IMR-90 (cell line): ENCODE data around the gene SLC25A22. TPM values are rescaled to one million over a fixed set of nuclear protein-coding genes. Genes with fewer than 3 reads are reported as not detected.

ENCODE experiments used
- ATAC-seq: fragments of 200-7000 bp; cut with Tn5 transposase; 2 replicates; pipeline ENCODE4 v1.9.1; 2020; ENCODE audit warnings: low read depth, mild to moderate bottlenecking, moderate library complexity
- BruUV-seq: library from RNA; stranded (reverse); fragments of 400-500 nt; replicated peaks from 2 replicates; lab custom pipeline; 2021; lab: Mats Ljungman, UMichigan
- CTCF ChIA-PET: fragments of 300-600 bp; formaldehyde crosslinking; extraction: SDS; loops from one replicate; lab custom pipeline; 2021; ENCODE audit warnings: antibody characterized with exemption; lab: Yijun Ruan, JAX
- POLR2A ChIA-PET: fragments of 300-600 bp; sonication (Branson Sonifier 250); formaldehyde crosslinking; loops from one replicate; lab custom pipeline; 2022; ENCODE audit warnings: antibody characterized with exemption; ENCODE audit not compliant: unreplicated experiment; lab: Charles Lee
- DNase-seq: peaks from one replicate; pipeline ENCODE4 v3.0.0; 2013
- H2AFZ ChIP-seq: replicated peaks from 2 replicates; pipeline ENCODE3; 2013; ENCODE audit warnings: low read length, mild to moderate bottlenecking; ENCODE audit not compliant: poor library complexity
- H2AK5ac ChIP-seq: 2 replicates; pipeline ENCODE4 v1.6.1; 2013; ENCODE audit warnings: low read depth, low read length, inconsistent platforms
- H2AK9ac ChIP-seq: replicated peaks from 2 replicates; pipeline ENCODE3; 2013; ENCODE audit warnings: mild to moderate bottlenecking, low read depth, low read length, moderate library complexity; ENCODE audit not compliant: poor library complexity
- H2BK120ac ChIP-seq: 2 replicates; pipeline ENCODE4 v1.6.1; 2013; ENCODE audit warnings: low read depth, low read length, inconsistent platforms
- H2BK15ac ChIP-seq: 3 replicates; pipeline ENCODE4 v1.6.1; 2013; ENCODE audit warnings: low read depth, low read length, inconsistent platforms
- H2BK20ac ChIP-seq: 2 replicates; pipeline ENCODE4 v1.6.1; 2013; ENCODE audit warnings: low read depth, mild to moderate bottlenecking, inconsistent platforms, low read length, moderate library complexity
- H2BK5ac ChIP-seq: 2 replicates; pipeline ENCODE4 v1.6.1; 2013; ENCODE audit warnings: mild to moderate bottlenecking, low read depth, low read length, inconsistent platforms; ENCODE audit not compliant: poor library complexity, severe bottlenecking
- H3K14ac ChIP-seq: replicated peaks from 2 replicates; pipeline ENCODE4 v1.6.1; 2013; ENCODE audit warnings: low read depth, low read length, inconsistent platforms
- H3K18ac ChIP-seq: 2 replicates; pipeline ENCODE4 v1.6.1; 2013; ENCODE audit warnings: low read depth, low read length, control low read depth
- H3K23ac ChIP-seq: 2 replicates; pipeline ENCODE4 v1.6.1; 2013; ENCODE audit warnings: low read depth, low read length, inconsistent platforms
- H3K27ac ChIP-seq: 2 replicates; pipeline ENCODE4 v1.5.1; 2013; ENCODE audit warnings: mild to moderate bottlenecking, control low read depth, low read length; ENCODE audit not compliant: insufficient read depth
- H3K27me3 ChIP-seq: 2 replicates; pipeline ENCODE4 v1.6.1; 2013; ENCODE audit warnings: low read length; ENCODE audit not compliant: control insufficient read depth, insufficient read depth
- H3K36me3 ChIP-seq: 2 replicates; pipeline ENCODE4 v1.6.1; 2013; ENCODE audit warnings: low read length, mixed read lengths; ENCODE audit not compliant: control insufficient read depth, insufficient read depth
- H3K4ac ChIP-seq: 2 replicates; pipeline ENCODE4 v1.6.1; 2013; ENCODE audit warnings: low read depth, low read length, inconsistent platforms
- H3K4me1 ChIP-seq: 2 replicates; pipeline ENCODE4 v1.6.1; 2013; ENCODE audit warnings: low read length, mixed read lengths; ENCODE audit not compliant: control insufficient read depth, insufficient read depth
- H3K4me2 ChIP-seq: 2 replicates; pipeline ENCODE4 v1.6.1; 2013; ENCODE audit warnings: low read depth, mild to moderate bottlenecking, control low read depth, low read length, moderate library complexity
- H3K4me3 ChIP-seq: 2 replicates; pipeline ENCODE4 v1.5.1; 2013; ENCODE audit warnings: low read depth, mild to moderate bottlenecking, control low read depth, low read length, moderate library complexity; ENCODE audit not compliant: insufficient read depth
- H3K56ac ChIP-seq: 2 replicates; pipeline ENCODE4 v1.6.1; 2013; ENCODE audit warnings: low read length, inconsistent platforms; ENCODE audit not compliant: insufficient read depth; ENCODE audit errors: extremely low read depth
- H3K79me1 ChIP-seq, 2 experiments: 2 replicates each; pipeline ENCODE4 v1.6.1; 2013; ENCODE audit warnings: low read length in 2 of 2, inconsistent platforms in 1 of 2, low read depth in 1 of 2
- H3K9ac ChIP-seq: 2 replicates; pipeline ENCODE4 v1.6.1; 2013; ENCODE audit warnings: low read depth, low read length, control low read depth
- H3K9me1 ChIP-seq: 2 replicates; pipeline ENCODE4 v1.6.1; 2013; ENCODE audit warnings: low read length, inconsistent platforms; ENCODE audit not compliant: insufficient read depth
- H3K9me3 ChIP-seq: 2 replicates; pipeline ENCODE4 v1.6.1; 2013; ENCODE audit warnings: low read length; ENCODE audit not compliant: control insufficient read depth, insufficient read depth
- H4K20me1 ChIP-seq: 2 replicates; pipeline ENCODE4 v1.6.1; 2013; ENCODE audit warnings: low read length, inconsistent platforms; ENCODE audit not compliant: insufficient read depth
- H4K5ac ChIP-seq: 2 replicates; pipeline ENCODE4 v1.6.1; 2013; ENCODE audit warnings: mild to moderate bottlenecking, low read depth, low read length, control low read depth
- H4K8ac ChIP-seq, 2 experiments: 2 replicates each; pipeline ENCODE4 v1.6.1; 2013; ENCODE audit warnings: low read depth in 2 of 2, low read length in 2 of 2, control low read depth in 1 of 2, inconsistent platforms in 1 of 2
- H4K91ac ChIP-seq: 2 replicates; pipeline ENCODE4 v1.6.1; 2013; ENCODE audit warnings: low read depth, low read length, inconsistent platforms; ENCODE audit not compliant: insufficient read depth
- BHLHE40 ChIP-seq: fragments of 150-350 bp; IDR thresholded peaks from 2 replicates; pipeline ENCODE4 v1.6.1; 2016; ENCODE audit warnings: mild to moderate bottlenecking, low read depth, low read length
- CEBPB ChIP-seq: IDR thresholded peaks from 2 replicates; pipeline ENCODE4 v1.6.1; 2012; ENCODE audit warnings: low read depth, low read length, improper control_type of control experiment
- CHD1 ChIP-seq: IDR thresholded peaks from 2 replicates; pipeline ENCODE4 v1.6.1; 2012; ENCODE audit warnings: low read depth, low read length, improper control_type of control experiment
- FOS ChIP-seq: fragments of 150-350 bp; IDR thresholded peaks from 2 replicates; pipeline ENCODE4 v1.6.1; 2016; ENCODE audit warnings: low read depth, low read length
- MAFK ChIP-seq: IDR thresholded peaks from 2 replicates; pipeline ENCODE4 v1.6.1; 2012; ENCODE audit warnings: low read depth, low read length, improper control_type of control experiment
- MAZ ChIP-seq: IDR thresholded peaks from 2 replicates; pipeline ENCODE4 v1.6.1; 2012; ENCODE audit warnings: low read depth, mild to moderate bottlenecking, low read length, improper control_type of control experiment, moderate library complexity, borderline replicate concordance
- MXI1 ChIP-seq: IDR thresholded peaks from 2 replicates; pipeline ENCODE4 v1.6.1; 2012; ENCODE audit warnings: low read depth, mild to moderate bottlenecking, low read length, moderate library complexity, borderline replicate concordance
- NFE2L2 ChIP-seq: fragments of 150-350 bp; IDR thresholded peaks from 2 replicates; pipeline ENCODE4 v1.6.1; 2016; ENCODE audit warnings: low read depth, mild to moderate bottlenecking, low read length
- POLR2A ChIP-seq: IDR thresholded peaks from 2 replicates; pipeline ENCODE4 v1.6.1; 2012; ENCODE audit warnings: mild to moderate bottlenecking, low read depth, low read length
- RAD21 ChIP-seq: IDR thresholded peaks from 2 replicates; pipeline ENCODE4 v1.6.1; 2012; ENCODE audit warnings: low read length, improper control_type of control experiment
- RCOR1 ChIP-seq: IDR thresholded peaks from 2 replicates; pipeline ENCODE4 v1.6.1; 2012; ENCODE audit warnings: mild to moderate bottlenecking, low read length, improper control_type of control experiment; ENCODE audit not compliant: insufficient replicate concordance
- RFX5 ChIP-seq: IDR thresholded peaks from 2 replicates; pipeline ENCODE4 v1.8.0; 2012; ENCODE audit warnings: low read depth, mild to moderate bottlenecking, low read length, moderate library complexity
- SMC3 ChIP-seq: fragments of 150-350 bp; IDR thresholded peaks from 2 replicates; pipeline ENCODE4 v1.6.1; 2016; ENCODE audit warnings: low read depth, mild to moderate bottlenecking, antibody characterized with exemption, low read length, moderate library complexity
- USF2 ChIP-seq: fragments of 150-350 bp; IDR thresholded peaks from 2 replicates; pipeline ENCODE4 v1.6.1; 2017; ENCODE audit warnings: mild to moderate bottlenecking, antibody characterized with exemption, low read length, low read depth
- WGBS, 2 experiments: methylation state at CpG; one replicate each; pipeline versions ENCODE4 v1.1.5 to v1.1.7; 2013; ENCODE audit warnings: missing lambda C conversion rate in 2 of 2; ENCODE audit not compliant: insufficient read length in 1 of 2; ENCODE audit errors: extremely low coverage in 2 of 2; 5-methylcytosine and 5-hydroxymethylcytosine counted together
- dilution Hi-C: fragments of 300-500 bp; cut with HindIII; formaldehyde crosslinking; loops from one replicate; pipeline ENCODE4 v1.14.3; 2018; ENCODE audit warnings: low sequenced_read_pairs; ENCODE audit not compliant: unreplicated experiment
- in situ Hi-C: fragments of 300-500 bp; cut with MboI; formaldehyde crosslinking; loops from 3 replicates; pipeline ENCODE4 v1.14.3; 2019; ENCODE audit warnings: low sequenced_read_pairs, inconsistent platforms, mixed read lengths
- intact Hi-C: fragments of 100-400 bp; cut with micrococcal nuclease; formaldehyde crosslinking; loops from 2 replicates; pipeline ENCODE4 v1.10.0; 2022
- polyA plus RNA-seq, 3 experiments: library from polyadenylated mRNA; depleted of rRNA; stranded (reverse); fragments of >200 nt; gene quantifications; 2 replicates each; pipeline ENCODE4 v1.2.3, GENCODE V29; 2012; ENCODE audit warnings: low replicate concordance in 1 of 3
- total RNA-seq: library from RNA; depleted of rRNA; stranded (reverse); fragments of >200 nt; gene quantifications from 2 replicates; pipeline ENCODE4 v1.2.3, GENCODE V29; 2012
- TF ChIP-seq, protein P1 (sequence below): conservative IDR thresholded peaks from 2 replicates; pipeline ENCODE4 v1.5.1; 2012; ENCODE audit warnings: mild to moderate bottlenecking, low read depth, low read length, improper control_type of control experiment
- TF ChIP-seq, protein P2 (sequence below): fragments of 150-350 bp; IDR thresholded peaks from 2 replicates; pipeline ENCODE4 v1.6.1; 2016; ENCODE audit warnings: low read depth, mild to moderate bottlenecking, low read length, moderate library complexity, borderline replicate concordance

SLC25A22 gene
- total and polyA plus RNA-seq, 2 of the 4 experiments (the other 2 are of a cell fraction) = 8.2 to 41.3 TPM

GRCh38 chr11:761526-762108, 36.5 kb downstream of the SLC25A22 start:
- H3K18ac ChIP-seq = no peak overlapping the region
- ATAC-seq (no peak), DNase-seq (no peak)
- no peak overlapping the region for H3K4me3 ChIP-seq
- H3K27ac ChIP-seq = no peak overlapping the region
- H3K9me1 ChIP-seq = peaks cover 3% of the 10 kb centered on the region; the same call in 1 of the 2 replicates
- H2AK9ac ChIP-seq = peak overlapping the region; percentile 33
- no peak overlapping the region for H4K91ac ChIP-seq
- H2BK15ac ChIP-seq = no peak overlapping the region
- BruUV-seq = no TSS peak
- no peak overlapping the region for H4K5ac ChIP-seq
- no peak overlapping the region for H2AK5ac ChIP-seq
- CTCF ChIA-PET = no interaction called here
- 89% methylated on average over 3 of the region's 8 CpGs; no CpG with 5 or more reads in 1 of the 2 experiments for WGBS, 2 experiments
- no peak overlapping the region for H2BK20ac ChIP-seq
- no peaks in the 10 kb centered on the region for H3K27me3 ChIP-seq
- no peaks in the 10 kb centered on the region for H3K9me3 ChIP-seq
- no peak overlapping the region for H3K4me2 ChIP-seq
- intact Hi-C loops (no loop called here), dilution Hi-C loops (no loop called here), in situ Hi-C loops (no loop called here)
- H3K36me3 ChIP-seq = peaks cover 70% of the 10 kb centered on the region
- POLR2A ChIA-PET = no interaction called here
- TF ChIP-seq POLR2A (no peak), CHD1 (no peak), FOS (no peak), MAZ (no peak), MXI1 (no peak), RAD21 (no peak), RCOR1 (no peak), MAFK (no peak), BHLHE40 (no peak), RFX5 (no peak), CEBPB (no peak), SMC3 (no peak), NFE2L2 (no peak), USF2 (no peak)
- TF ChIP-seq, protein P1, sequence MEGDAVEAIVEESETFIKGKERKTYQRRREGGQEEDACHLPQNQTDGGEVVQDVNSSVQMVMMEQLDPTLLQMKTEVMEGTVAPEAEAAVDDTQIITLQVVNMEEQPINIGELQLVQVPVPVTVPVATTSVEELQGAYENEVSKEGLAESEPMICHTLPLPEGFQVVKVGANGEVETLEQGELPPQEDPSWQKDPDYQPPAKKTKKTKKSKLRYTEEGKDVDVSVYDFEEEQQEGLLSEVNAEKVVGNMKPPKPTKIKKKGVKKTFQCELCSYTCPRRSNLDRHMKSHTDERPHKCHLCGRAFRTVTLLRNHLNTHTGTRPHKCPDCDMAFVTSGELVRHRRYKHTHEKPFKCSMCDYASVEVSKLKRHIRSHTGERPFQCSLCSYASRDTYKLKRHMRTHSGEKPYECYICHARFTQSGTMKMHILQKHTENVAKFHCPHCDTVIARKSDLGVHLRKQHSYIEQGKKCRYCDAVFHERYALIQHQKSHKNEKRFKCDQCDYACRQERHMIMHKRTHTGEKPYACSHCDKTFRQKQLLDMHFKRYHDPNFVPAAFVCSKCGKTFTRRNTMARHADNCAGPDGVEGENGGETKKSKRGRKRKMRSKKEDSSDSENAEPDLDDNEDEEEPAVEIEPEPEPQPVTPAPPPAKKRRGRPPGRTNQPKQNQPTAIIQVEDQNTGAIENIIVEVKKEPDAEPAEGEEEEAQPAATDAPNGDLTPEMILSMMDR = no peak
- TF ChIP-seq, protein P2, sequence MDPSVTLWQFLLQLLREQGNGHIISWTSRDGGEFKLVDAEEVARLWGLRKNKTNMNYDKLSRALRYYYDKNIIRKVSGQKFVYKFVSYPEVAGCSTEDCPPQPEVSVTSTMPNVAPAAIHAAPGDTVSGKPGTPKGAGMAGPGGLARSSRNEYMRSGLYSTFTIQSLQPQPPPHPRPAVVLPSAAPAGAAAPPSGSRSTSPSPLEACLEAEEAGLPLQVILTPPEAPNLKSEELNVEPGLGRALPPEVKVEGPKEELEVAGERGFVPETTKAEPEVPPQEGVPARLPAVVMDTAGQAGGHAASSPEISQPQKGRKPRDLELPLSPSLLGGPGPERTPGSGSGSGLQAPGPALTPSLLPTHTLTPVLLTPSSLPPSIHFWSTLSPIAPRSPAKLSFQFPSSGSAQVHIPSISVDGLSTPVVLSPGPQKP = no peak
- H3K56ac ChIP-seq = no peak overlapping the region
- H3K23ac ChIP-seq = no peak overlapping the region
- no peak overlapping the region for H4K8ac ChIP-seq
- H2BK120ac ChIP-seq = no peak overlapping the region
- H3K4me1 ChIP-seq = peaks cover 5% of the 10 kb centered on the region
- H4K20me1 ChIP-seq = peaks cover 49% of the 10 kb centered on the region
- H3K4ac ChIP-seq = no peak overlapping the region
- no peak overlapping the region for H2BK5ac ChIP-seq
- H3K9ac ChIP-seq = no peak overlapping the region
- H3K14ac ChIP-seq = no peak overlapping the region
- peaks cover 3 to 47% of the 10 kb centered on the region in 2 experiments for H3K79me1 ChIP-seq
- no peak overlapping the region for H2AFZ ChIP-seq
